MM.1S (cell line): ENCODE results near the gene CUL3.

Source experiments
- CTCF ChIP-seq: fragments of 300-600 bp; sonication (generic); IDR thresholded peaks from 2 replicates; pipeline ENCODE4 v1.5.1; 2016; ENCODE audit warnings: antibody characterized with exemption, low read length, mixed read lengths
- EZH2phosphoT487 ChIP-seq: fragments of 300-600 bp; sonication (generic); IDR thresholded peaks from 2 replicates; pipeline ENCODE4 v1.6.1; 2018; ENCODE audit warnings: antibody characterized with exemption, low read length

GRCh38 chr2:224432003-224432579, 153.1 kb downstream of the CUL3 start:
- TF ChIP-seq CTCF, result no peak
- no peak for TF ChIP-seq EZH2phosphoT487
